Neuronal stem cell (in vitro differentiated cells): ENCODE results near the gene NECAB2.

Experiments used
- DNase-seq: peaks from one replicate; pipeline ENCODE4 v3.0.0-alpha.2; 2013; ENCODE audit warnings: low spot score
- H2AFZ ChIP-seq: one replicate; pipeline ENCODE4 v1.6.1; 2013; ENCODE audit warnings: mild to moderate bottlenecking, low read length, inconsistent platforms
- H2AK5ac ChIP-seq: 2 replicates; pipeline ENCODE4 v1.6.1; 2013; ENCODE audit warnings: low read depth, mild to moderate bottlenecking, inconsistent platforms, low read length, moderate library complexity, mixed read lengths
- H2BK120ac ChIP-seq: 2 replicates; pipeline ENCODE4 v1.6.1; 2013; ENCODE audit warnings: low read depth, mild to moderate bottlenecking, inconsistent platforms, low read length, moderate library complexity, mixed read lengths
- H2BK12ac ChIP-seq: one replicate; pipeline ENCODE4 v1.6.1; 2013; ENCODE audit warnings: low read length, inconsistent platforms
- H2BK15ac ChIP-seq: 2 replicates; pipeline ENCODE4 v1.6.1; 2013; ENCODE audit warnings: mild to moderate bottlenecking, low read length, inconsistent platforms, mixed read lengths
- H2BK5ac ChIP-seq: one replicate; pipeline ENCODE4 v1.6.1; 2013; ENCODE audit warnings: inconsistent platforms, mild to moderate bottlenecking, low read length, moderate library complexity
- H3K14ac ChIP-seq: one replicate; pipeline ENCODE4 v1.6.1; 2013; ENCODE audit warnings: low read length, inconsistent platforms
- H3K18ac ChIP-seq: 2 replicates; pipeline ENCODE4 v1.6.1; 2013; ENCODE audit warnings: low read length, inconsistent platforms
- H3K23ac ChIP-seq: 2 replicates; pipeline ENCODE4 v1.6.1; 2013; ENCODE audit warnings: low read depth, mild to moderate bottlenecking, mixed read lengths, low read length, inconsistent platforms; ENCODE audit not compliant: poor library complexity
- H3K27ac ChIP-seq: replicated peaks from 3 replicates; pipeline ENCODE4 v1.5.1; 2013; ENCODE audit warnings: low read length, inconsistent platforms
- H3K27me3 ChIP-seq, 3 experiments: 2 replicates each; pipeline ENCODE4 v1.6.1; 2013; ENCODE audit warnings: low read length in 3 of 3, mild to moderate bottlenecking in 2 of 3, inconsistent platforms in 1 of 3, low read depth in 1 of 3, mixed read lengths in 1 of 3, moderate library complexity in 1 of 3; ENCODE audit not compliant: control insufficient read depth in 3 of 3, insufficient read depth in 3 of 3
- H3K36me3 ChIP-seq, 2 donors: replicated peaks in 1 of 2; 2 replicates each; pipeline ENCODE4 v1.6.1; 2013; ENCODE audit warnings: low read length in 2 of 2; ENCODE audit not compliant: control insufficient read depth in 2 of 2, insufficient read depth in 2 of 2
- H3K4ac ChIP-seq: 2 replicates; pipeline ENCODE4 v1.6.1; 2013; ENCODE audit warnings: inconsistent platforms, mild to moderate bottlenecking, low read length, moderate library complexity
- H3K4me1 ChIP-seq, 2 donors: 1 replicate in 1 of 2; 2 replicates in 1 of 2; pipeline ENCODE4 v1.6.1; 2013; ENCODE audit warnings: low read length in 2 of 2, low read depth in 1 of 2; ENCODE audit not compliant: control insufficient read depth in 2 of 2, insufficient read depth in 1 of 2
- H3K4me2 ChIP-seq: one replicate; pipeline ENCODE4 v1.6.1; 2013; ENCODE audit warnings: mild to moderate bottlenecking, low read length, inconsistent platforms; ENCODE audit not compliant: insufficient read depth, poor library complexity, severe bottlenecking
- H3K4me3 ChIP-seq, 2 donors: 2 replicates each; pipeline ENCODE4 v1.5.1; 2013; ENCODE audit warnings: low read length in 2 of 2, mild to moderate bottlenecking in 2 of 2, inconsistent platforms in 1 of 2, moderate library complexity in 1 of 2
- H3K79me1 ChIP-seq: one replicate; pipeline ENCODE4 v1.6.1; 2013; ENCODE audit warnings: low read depth, mild to moderate bottlenecking, inconsistent platforms, low read length, moderate library complexity
- H3K9ac ChIP-seq: one replicate; pipeline ENCODE4 v1.6.1; 2013; ENCODE audit warnings: mild to moderate bottlenecking, low read depth, low read length, inconsistent platforms; ENCODE audit not compliant: poor library complexity
- H3K9me3 ChIP-seq, 2 donors: replicated peaks in 1 of 2; 2 replicates each; pipeline versions ENCODE3 to v1.6.1; 2013; ENCODE audit warnings: low read length in 2 of 2, mild to moderate bottlenecking in 2 of 2, inconsistent platforms in 1 of 2, low read depth in 1 of 2, mixed read lengths in 1 of 2, moderate library complexity in 1 of 2; ENCODE audit not compliant: control insufficient read depth in 2 of 2, insufficient read depth in 1 of 2
- H4K8ac ChIP-seq: one replicate; pipeline ENCODE4 v1.6.1; 2013; ENCODE audit warnings: low read depth, mild to moderate bottlenecking, inconsistent platforms, low read length, moderate library complexity
- H4K91ac ChIP-seq: one replicate; pipeline ENCODE4 v1.6.1; 2013; ENCODE audit warnings: low read length, low read depth, mild to moderate bottlenecking, inconsistent platforms; ENCODE audit not compliant: poor library complexity
- WGBS, 2 donors: extraction: QIAGEN DNeasy Blood & Tissue Kit; methylation state at CpG; one replicate each; pipeline ENCODE4 v1.1.7; 2013; ENCODE audit warnings: missing lambda C conversion rate in 2 of 2, mixed read lengths in 1 of 2; ENCODE audit not compliant: insufficient read length in 2 of 2, insufficient replicate concordance in 1 of 2; ENCODE audit errors: extremely low coverage in 2 of 2; 5-methylcytosine and 5-hydroxymethylcytosine counted together

NECAB2 gene

GRCh38 chr16:83943516-83944050 lies 24.5 kb upstream of the NECAB2 start:
- H3K9me3 ChIP-seq = no peaks in the 10 kb centered on the region
- no peak overlapping the region for H3K23ac ChIP-seq
- H3K18ac ChIP-seq = no peak overlapping the region
- DNase-seq = no peak
- H2BK15ac ChIP-seq = no peak overlapping the region
- H3K27ac ChIP-seq = no peak overlapping the region
- H4K91ac ChIP-seq = no peak overlapping the region
- no peaks in the 10 kb centered on the region for H3K36me3 ChIP-seq
- no peak overlapping the region for H2AFZ ChIP-seq
- no peak overlapping the region for H4K8ac ChIP-seq
- no peak overlapping the region for H2BK120ac ChIP-seq
- no peak overlapping the region for H3K9ac ChIP-seq
- no peak overlapping the region for H3K14ac ChIP-seq
- H3K4me3 ChIP-seq = no peak overlapping the region
- H3K4me1 ChIP-seq = peaks cover 2 to 3% of the 10 kb centered on the region in 2 donors
- H3K79me1 ChIP-seq = peaks cover 2% of the 10 kb centered on the region
- H2AK5ac ChIP-seq = no peak overlapping the region
- no CpG with 5 or more reads among the region's 10 CpGs for WGBS, 2 donors
- no peak overlapping the region for H2BK5ac ChIP-seq
- peaks cover 0 to 2% (median 0%) of the 10 kb centered on the region in 3 experiments for H3K27me3 ChIP-seq
- no peak overlapping the region for H3K4ac ChIP-seq
- H3K4me2 ChIP-seq = no peak overlapping the region
- no peak overlapping the region for H2BK12ac ChIP-seq

GRCh38 chr16:83945587-83945986 lies 22.5 kb upstream of the NECAB2 start:
- Histone ChIP-seq H3K4me3 (no peak overlapping the region), H3K36me3 (no peaks in the 10 kb centered on the region), H4K91ac (no peak overlapping the region), H3K27me3 (no peaks in the 10 kb centered on the region), H2AFZ (no peak overlapping the region), H4K8ac (no peak overlapping the region), H3K9ac (no peak overlapping the region), H3K4me2 (no peak overlapping the region), H3K18ac (no peak overlapping the region), H2AK5ac (no peak overlapping the region), H3K23ac (no peak overlapping the region), H2BK15ac (no peak overlapping the region), H3K4ac (no peak overlapping the region), H3K27ac (no peak overlapping the region), H3K4me1 (peaks cover 0 to 3% of the 10 kb centered on the region in 2 donors), H3K14ac (no peak overlapping the region), H3K9me3 (no peaks in the 10 kb centered on the region), H2BK120ac (no peak overlapping the region), H2BK5ac (no peak overlapping the region), H2BK12ac (no peak overlapping the region), H3K79me1 (peaks cover 2% of the 10 kb centered on the region)
- no peak for DNase-seq
- WGBS, 2 donors = no CpG with 5 or more reads among the region's 10 CpGs

- H3K23ac ChIP-seq = no peak overlapping the region
Observed at GRCh38 chr16:83946154-83946780, 21.8 kb upstream of the NECAB2 start.

GRCh38 chr16:83946781-83947566 lies 21.1 kb upstream of the NECAB2 start:
- H3K18ac ChIP-seq = peak overlapping the region; percentile 48
- no peak overlapping the region for H2BK120ac ChIP-seq
- no peaks in the 10 kb centered on the region for H3K27me3 ChIP-seq
- no peak overlapping the region for H2BK12ac ChIP-seq
- peak overlapping the region; percentile 71 for H3K14ac ChIP-seq
- no peaks in the 10 kb centered on the region for H3K36me3 ChIP-seq
- no peak overlapping the region for H2BK5ac ChIP-seq
- peak overlapping the region in 1 of 2 donors; percentile 3 for H3K4me3 ChIP-seq
- peak overlapping the region; percentile 77 for H3K9ac ChIP-seq
- H4K8ac ChIP-seq = no peak overlapping the region
- H2BK15ac ChIP-seq = no peak overlapping the region
- H3K79me1 ChIP-seq = peaks cover 2% of the 10 kb centered on the region
- no peak for DNase-seq
- H3K4me1 ChIP-seq = peaks cover 0 to 3% of the 10 kb centered on the region in 2 donors
- no peak overlapping the region for H2AFZ ChIP-seq
- no peaks in the 10 kb centered on the region for H3K9me3 ChIP-seq
- peak overlapping the region; percentile 63 for H2AK5ac ChIP-seq
- peak overlapping the region; percentile 5 for H3K23ac ChIP-seq
- H3K4me2 ChIP-seq = no peak overlapping the region
- WGBS, 2 donors = no CpG with 5 or more reads among the region's 21 CpGs
- H4K91ac ChIP-seq = peak overlapping the region; percentile 85
- no peak overlapping the region for H3K27ac ChIP-seq
- H3K4ac ChIP-seq = no peak overlapping the region

More at GRCh38 chr16:83946154-83946780, 21.8 kb upstream of the NECAB2 start:
- Histone ChIP-seq H3K4me3 (no peak overlapping the region), H3K18ac (no peak overlapping the region), H2BK120ac (no peak overlapping the region), H3K14ac (peak overlapping the region; percentile 56), H3K9me3 (no peaks in the 10 kb centered on the region), H3K27ac (no peak overlapping the region), H3K79me1 (peaks cover 2% of the 10 kb centered on the region), H3K36me3 (no peaks in the 10 kb centered on the region), H2BK5ac (no peak overlapping the region), H3K4me1 (peaks cover 0 to 3% of the 10 kb centered on the region in 2 donors), H2AFZ (no peak overlapping the region), H2AK5ac (peak overlapping the region; percentile 28), H3K4ac (no peak overlapping the region), H3K9ac (no peak overlapping the region), H3K27me3 (no peaks in the 10 kb centered on the region), H4K91ac (no peak overlapping the region), H4K8ac (peak overlapping the region; percentile 65), H2BK12ac (no peak overlapping the region), H2BK15ac (no peak overlapping the region), H3K4me2 (no peak overlapping the region)
- WGBS, 2 donors = no CpG with 5 or more reads among the region's 24 CpGs
- no peak for DNase-seq
